Smooth muscle cell (in vitro differentiated cells): ENCODE data around the gene G0S2. TPM values are rescaled to one million over a fixed set of nuclear protein-coding genes. Genes with fewer than 3 reads are reported as not detected.

Experiments used
- DNase-seq: peaks from one replicate; lab custom pipeline; 2025; ENCODE audit not compliant: unreplicated experiment; lab: John Stamatoyannopoulos, UW
- H2AFZ ChIP-seq: fragments of 200-600 bp; sonication (generic); 2 replicates; pipeline ENCODE4 v1.6.0; 2016; ENCODE audit warnings: antibody characterized with exemption, low read depth, mild to moderate bottlenecking
- H3F3A ChIP-seq: fragments of 200-600 bp; sonication (generic); 2 replicates; pipeline ENCODE4 v1.6.0; 2017; ENCODE audit warnings: antibody characterized with exemption, low read depth
- H3K27ac ChIP-seq: fragments of 200-600 bp; sonication (generic); 2 replicates; pipeline ENCODE4 v1.5.1; 2016; ENCODE audit warnings: low read depth, mild to moderate bottlenecking
- H3K27me3 ChIP-seq: fragments of 200-600 bp; sonication (generic); 2 replicates; pipeline ENCODE4 v1.6.1; 2016; ENCODE audit warnings: low read depth, mild to moderate bottlenecking
- H3K36me3 ChIP-seq: fragments of 200-600 bp; sonication (generic); 2 replicates; pipeline ENCODE4 v1.5.1; 2016; ENCODE audit warnings: low read depth
- H3K4me1 ChIP-seq: fragments of 200-600 bp; sonication (generic); 2 replicates; pipeline ENCODE4 v1.5.1; 2016; ENCODE audit warnings: low read depth
- H3K4me2 ChIP-seq: fragments of 200-600 bp; sonication (generic); 2 replicates; pipeline ENCODE4 v1.6.0; 2016; ENCODE audit warnings: mild to moderate bottlenecking
- H3K4me3 ChIP-seq: fragments of 200-600 bp; sonication (generic); 2 replicates; pipeline ENCODE4 v1.5.1; 2016; ENCODE audit warnings: mild to moderate bottlenecking
- H3K79me2 ChIP-seq: fragments of 200-600 bp; sonication (generic); 2 replicates; pipeline ENCODE4 v1.6.0; 2016; ENCODE audit warnings: low read depth, mild to moderate bottlenecking
- H3K9ac ChIP-seq: fragments of 200-600 bp; sonication (generic); 2 replicates; pipeline ENCODE4 v1.6.0; 2016; ENCODE audit warnings: low read depth
- H3K9me3 ChIP-seq: fragments of 200-600 bp; sonication (generic); replicated peaks from 2 replicates; pipeline ENCODE4 v1.5.1; 2016; ENCODE audit warnings: low read depth
- H4K20me1 ChIP-seq: fragments of 200-600 bp; sonication (generic); 2 replicates; pipeline ENCODE4 v1.6.0; 2016; ENCODE audit warnings: low read depth
- CTCF ChIP-seq: fragments of 200-600 bp; sonication (generic); IDR thresholded peaks from 2 replicates; pipeline ENCODE4 v1.5.1; 2017; ENCODE audit warnings: borderline replicate concordance, mild to moderate bottlenecking, antibody characterized with exemption; ENCODE audit not compliant: insufficient read depth, poor library complexity, severe bottlenecking
- WGBS: methylation state at CpG from one replicate; pipeline ENCODE4 v1.1.7; 2016; ENCODE audit warnings: low lambda C conversion rate; 5-methylcytosine and 5-hydroxymethylcytosine counted together
- polyA plus RNA-seq: library from polyadenylated mRNA; unstranded; fragments of >200 nt; fragmentation: Nextera tagmentation; extraction: Ambion mirVana; gene quantifications from 2 replicates; pipeline ENCODE4 v1.2.1, GENCODE V29; 2016
- total RNA-seq: library from RNA; depleted of rRNA; stranded (reverse); fragments of >200 nt; gene quantifications from 2 replicates; pipeline ENCODE4 v1.2.3, GENCODE V29; 2014

G0S2 gene
- total and polyA plus RNA-seq, 2 experiments from 2014 or later, result 5.7 to 7.6 TPM

- Histone ChIP-seq H3K79me2 (no peaks in the 10 kb centered on the region), H3K36me3 (no peaks in the 10 kb centered on the region), H3K4me1 (peaks cover 11% of the 10 kb centered on the region), H4K20me1 (peaks cover 5% of the 10 kb centered on the region), H3F3A (peaks cover 14% of the 10 kb centered on the region), H2AFZ (no peak overlapping the region), H3K9ac (peak overlapping the region; percentile 61), H3K4me2 (peak overlapping the region; percentile 42), H3K9me3 (no peaks in the 10 kb centered on the region), H3K27ac (peak overlapping the region; percentile 89), H3K27me3 (no peaks in the 10 kb centered on the region), H3K4me3 (peak overlapping the region; percentile 44)
- no peak for DNase-seq
- 31% methylated on average over 5 of the region's 5 CpGs for WGBS
- TF ChIP-seq CTCF, result no peak
Observed at GRCh38 chr1:209651138-209651587, 24.0 kb upstream of the G0S2 start.

- Histone ChIP-seq H3K4me1 (peaks cover 11% of the 10 kb centered on the region), H3K27ac (peak within 1 kb of the TSS; percentile 89), H3K9me3 (no peaks in the 10 kb centered on the region), H3K27me3 (no peaks in the 10 kb centered on the region), H3F3A (peaks cover 14% of the 10 kb centered on the region), H3K4me2 (peak within 1 kb of the TSS; percentile 45), H3K9ac (peak within 1 kb of the TSS; percentile 61), H3K4me3 (peak within 1 kb of the TSS; percentile 44), H2AFZ (no peak within 1 kb of the TSS), H3K36me3 (no peaks in the 10 kb centered on the region), H4K20me1 (no peaks in the 10 kb centered on the region), H3K79me2 (no peaks in the 10 kb centered on the region)
- 74% methylated on average over 14 of the region's 14 CpGs for WGBS
- no peak for DNase-seq
- no peak for TF ChIP-seq CTCF
Observed at GRCh38 chr1:209652121-209652735, 23.0 kb upstream of the G0S2 start, which contains the start of gene LAMB3. Gene LAMB3, minus strand, starts transcription at chr1:209652425. Its CDS starts 1,481 bp downstream, at chr1:209650944.

GRCh38 chr1:209652873-209653401 is 22.3 kb upstream of the G0S2 start:
- Histone ChIP-seq H3K9me3 (no peaks in the 10 kb centered on the region), H3K36me3 (no peaks in the 10 kb centered on the region), H3K9ac (peak overlapping the region; percentile 61), H3K79me2 (no peaks in the 10 kb centered on the region), H3F3A (peaks cover 14% of the 10 kb centered on the region), H3K4me3 (peak overlapping the region; percentile 44), H3K27me3 (no peaks in the 10 kb centered on the region), H2AFZ (no peak overlapping the region), H4K20me1 (no peaks in the 10 kb centered on the region), H3K27ac (peak overlapping the region; percentile 89), H3K4me1 (peaks cover 11% of the 10 kb centered on the region), H3K4me2 (peak overlapping the region; percentile 45)
- DNase-seq, result no peak
- 46% methylated on average over 3 of the region's 3 CpGs for WGBS
- no peak for TF ChIP-seq CTCF
